HL-60/S4 (cell line): ENCODE data around the gene RBM38.

Experiments used
- in situ Hi-C: fragments of 300-500 bp; cut with MboI; formaldehyde crosslinking; loops from 2 replicates; pipeline ENCODE4 v1.14.3; 2022; ENCODE audit warnings: low sequenced_read_pairs

The RBM38 gene

DNA sequence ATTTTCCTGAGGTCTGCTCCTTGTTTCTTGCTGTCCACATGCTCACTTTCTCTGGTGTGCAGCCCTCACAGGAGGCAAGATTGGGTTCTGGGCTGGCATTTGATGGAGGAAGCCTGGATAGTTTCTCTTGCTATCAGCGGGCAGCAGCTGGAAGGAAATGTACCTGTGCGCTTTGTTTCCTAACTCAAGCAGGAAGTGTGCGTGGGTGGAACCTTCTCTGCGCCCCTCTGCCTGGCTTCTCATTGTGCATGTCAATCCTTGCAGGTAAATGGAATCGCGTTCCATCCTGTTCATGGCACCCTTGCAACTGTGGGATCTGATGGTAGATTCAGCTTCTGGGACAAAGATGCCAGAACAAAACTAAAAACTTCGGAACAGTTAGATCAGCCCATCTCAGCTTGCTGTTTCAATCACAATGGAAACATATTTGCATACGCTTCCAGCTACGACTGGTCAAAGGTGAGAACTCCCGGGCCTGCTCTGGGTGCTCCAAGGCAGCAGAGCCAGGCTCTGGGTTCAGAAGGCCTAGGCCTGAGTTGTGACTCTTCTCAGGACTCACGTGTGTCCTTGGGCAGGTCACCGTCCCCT lies 16.8 kb upstream of the RBM38 start:
- in situ Hi-C loops, result no loop called here

DNA sequence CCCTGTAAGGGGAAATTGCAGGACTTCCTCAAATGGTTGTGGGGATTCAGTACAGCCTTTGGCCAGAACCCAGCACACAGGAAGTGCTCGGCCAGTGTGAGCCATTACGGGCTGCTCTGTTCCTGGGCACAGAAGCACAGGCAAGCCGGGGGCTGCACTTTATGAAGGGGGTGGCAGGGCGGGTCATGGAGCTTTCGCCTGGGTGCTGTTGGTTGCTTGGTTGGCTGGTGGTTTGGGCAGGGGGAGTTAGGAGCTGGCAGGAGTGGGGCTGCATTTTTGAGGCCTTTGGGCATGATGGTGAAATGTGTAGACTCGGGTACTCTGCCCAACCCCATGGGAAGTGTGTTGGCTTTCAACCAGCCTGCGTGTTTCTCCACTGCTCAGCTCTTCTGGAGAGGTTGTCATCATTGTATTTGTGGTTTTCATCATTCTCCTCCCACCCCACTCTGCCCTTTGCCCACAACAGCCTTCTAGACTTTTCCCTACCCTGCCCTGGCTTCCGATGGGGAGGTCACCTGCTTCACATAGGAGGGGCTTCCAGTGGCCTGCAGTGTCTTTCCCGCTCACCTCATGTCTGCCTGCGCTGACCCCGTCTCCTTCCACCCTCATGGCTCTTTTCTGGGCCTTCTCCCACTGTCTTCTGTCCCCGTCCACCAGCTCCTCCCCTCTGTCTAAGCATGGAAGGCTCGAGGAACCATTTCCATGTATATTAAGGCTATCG lies 16.1 kb upstream of the RBM38 start:
- in situ Hi-C loops, result loop anchor here (25.0 kb wide), 2 partner anchors 237 to 837 kb away; partner anchors contain the start of gene ZBP1

DNA sequence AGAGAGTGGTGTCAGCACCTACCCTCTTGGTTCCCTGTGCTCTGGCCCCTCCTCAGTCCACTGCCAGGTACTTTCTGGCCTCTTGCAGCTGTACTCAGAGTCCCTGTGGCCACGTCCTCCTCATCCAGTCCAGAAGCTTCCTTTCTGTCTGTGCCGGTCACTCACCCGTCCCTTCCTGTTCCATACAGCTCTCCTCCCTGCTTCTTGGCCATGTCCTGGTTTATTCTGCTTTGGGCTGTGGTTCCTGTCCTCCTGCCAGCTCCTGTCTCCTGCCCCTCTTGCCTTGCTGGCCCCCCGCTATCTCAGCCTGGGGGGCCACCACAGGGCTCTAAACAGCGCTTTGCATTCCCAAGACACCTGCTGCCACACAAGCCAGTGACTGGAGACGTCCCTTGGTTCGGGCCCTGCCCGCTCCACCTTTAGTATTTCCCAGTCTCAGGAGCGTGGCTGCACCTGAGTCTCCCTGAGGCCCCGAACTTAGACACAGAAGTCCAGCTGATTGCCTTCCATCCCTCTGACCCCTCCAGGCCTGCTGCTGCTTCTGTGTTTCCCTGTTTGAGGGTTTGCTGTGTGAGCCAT lies 15.5 kb upstream of the RBM38 start:
- in situ Hi-C loops, result loop anchor here (25.0 kb wide), 2 partner anchors 237 to 837 kb away; partner anchors contain the start of gene ZBP1

DNA sequence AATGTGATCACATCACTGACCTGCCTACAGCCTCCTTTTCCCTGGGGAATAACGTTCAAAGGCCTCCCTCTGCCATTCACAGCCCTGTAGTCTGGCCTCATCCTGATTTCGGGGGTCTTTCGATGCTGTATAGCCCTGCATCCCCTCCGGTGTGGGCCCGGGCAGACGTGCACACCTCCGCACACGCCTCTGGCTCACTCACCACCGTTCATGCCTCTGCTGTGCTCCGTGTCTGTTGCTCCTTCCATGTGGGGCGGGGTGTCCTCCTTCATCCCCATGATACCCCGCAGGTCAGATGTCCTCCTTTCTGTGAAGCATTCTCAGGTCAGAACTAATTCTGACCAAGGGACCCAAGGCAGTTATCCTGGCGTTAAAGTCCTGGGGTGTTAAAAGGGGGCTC lies 13.8 kb upstream of the RBM38 start:
- in situ Hi-C loops, result loop anchor here (25.0 kb wide), 2 partner anchors 235 to 835 kb away; partner anchors contain the start of gene ZBP1

DNA sequence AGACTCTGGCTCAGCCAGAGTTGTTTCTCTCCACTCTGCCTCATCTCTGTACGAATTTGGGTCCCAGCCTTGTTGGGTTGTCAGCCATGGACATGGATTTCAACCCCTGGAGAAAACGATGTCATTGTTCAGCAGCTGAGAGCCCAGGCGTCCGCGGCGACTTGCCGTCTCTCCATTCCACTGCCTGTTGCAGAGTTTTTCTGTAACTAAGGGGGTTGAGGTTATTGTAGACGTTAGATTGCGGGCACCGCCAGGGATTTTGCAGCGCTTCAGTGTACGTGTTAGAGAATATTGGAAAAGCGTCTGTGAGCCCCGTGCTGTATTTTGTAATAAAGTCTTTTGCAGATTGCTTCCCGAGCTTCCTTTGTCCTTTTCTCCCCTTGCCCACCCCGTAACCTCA lies 13.1 kb upstream of the RBM38 start:
- in situ Hi-C loops, result loop anchor here (25.0 kb wide), 2 partner anchors 234 to 834 kb away; partner anchors contain the start of gene ZBP1

DNA sequence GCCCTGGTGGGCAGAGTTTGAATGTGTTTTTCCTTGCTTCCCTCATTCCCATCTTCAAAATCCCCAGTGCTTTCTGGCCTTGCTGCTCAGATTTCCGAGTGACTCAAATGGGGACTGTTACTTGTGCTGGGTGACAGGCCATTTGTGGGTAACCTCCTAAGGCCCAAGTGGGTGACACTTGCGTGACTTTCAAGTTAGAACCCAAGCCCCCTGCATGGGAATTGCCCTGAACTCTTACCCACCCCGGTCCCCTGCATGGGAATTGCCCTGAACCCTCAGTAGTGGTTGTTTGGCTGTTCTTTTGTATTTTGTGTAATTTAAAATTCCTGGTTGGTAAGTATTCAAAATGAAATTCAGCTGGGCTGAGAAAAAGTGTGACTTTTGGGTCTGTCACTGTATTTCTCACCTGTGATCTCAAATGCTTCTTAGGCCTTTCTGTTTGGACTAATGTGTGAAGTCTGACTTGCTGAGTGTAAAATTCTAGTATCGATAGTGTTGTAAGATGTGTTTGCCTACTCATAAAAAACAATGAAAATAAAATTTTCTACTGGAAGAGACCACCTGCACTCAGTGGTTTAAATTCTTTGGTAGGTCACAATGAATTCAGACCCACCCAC lies 12.4 kb upstream of the RBM38 start:
- in situ Hi-C loops, result loop anchor here (25.0 kb wide), 2 partner anchors 234 to 834 kb away; partner anchors contain the start of gene ZBP1

DNA sequence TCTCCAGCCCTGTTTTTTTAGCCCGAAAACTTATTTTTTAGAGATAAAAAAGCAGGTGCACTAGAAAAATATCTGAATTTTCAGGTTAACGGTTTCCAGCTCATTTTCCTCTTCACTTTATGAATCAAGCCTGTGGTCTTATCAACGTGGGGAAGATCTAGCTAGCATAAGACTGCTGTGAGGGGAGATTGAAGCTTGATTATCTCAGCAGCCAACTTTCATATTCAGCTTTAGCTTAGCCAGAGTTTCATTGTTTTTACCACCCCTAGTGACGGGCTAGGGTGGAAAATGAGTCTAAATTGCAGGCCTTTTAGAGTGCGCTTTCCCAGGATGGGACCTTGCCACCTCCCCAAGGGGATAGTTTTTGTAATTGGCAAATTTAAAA lies 11.9 kb upstream of the RBM38 start:
- in situ Hi-C loops, result loop anchor here (25.0 kb wide), 2 partner anchors 233 to 833 kb away; partner anchors contain the start of gene ZBP1

DNA sequence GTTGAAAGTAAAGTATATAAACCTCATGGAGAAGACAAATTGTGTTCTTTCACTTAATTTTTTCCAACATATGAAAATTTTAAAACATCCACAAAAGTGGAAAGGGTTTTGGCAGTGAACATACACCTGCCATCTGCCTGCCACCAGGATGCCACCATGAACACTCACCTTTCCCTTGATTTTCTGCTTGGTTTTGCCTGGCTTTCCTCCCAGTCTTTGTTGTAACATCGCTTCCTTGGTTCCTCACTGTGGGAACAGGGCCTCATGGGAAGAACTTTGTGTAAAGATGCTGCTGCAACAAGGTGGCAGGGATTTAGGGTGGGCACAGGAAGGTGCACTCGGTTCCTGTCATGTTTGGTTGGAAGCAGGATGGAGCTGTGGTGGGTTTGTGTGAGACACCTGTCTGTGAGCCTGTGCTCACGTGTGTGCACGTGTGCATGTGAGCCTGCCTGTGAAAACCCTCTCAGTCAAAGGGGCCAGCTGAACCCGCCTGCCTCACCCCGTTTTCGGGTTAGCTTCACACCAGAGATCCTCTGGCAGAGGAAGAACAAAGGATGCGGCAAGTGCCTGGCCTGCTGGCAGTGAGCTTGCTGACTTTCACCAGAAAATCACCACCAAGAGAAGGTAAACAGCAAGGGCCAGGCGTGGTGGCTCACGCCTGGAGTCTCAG lies 11.0 kb upstream of the RBM38 start:
- in situ Hi-C loops, result loop anchor here (25.0 kb wide), 2 partner anchors 232 to 832 kb away; partner anchors contain the start of gene ZBP1

DNA sequence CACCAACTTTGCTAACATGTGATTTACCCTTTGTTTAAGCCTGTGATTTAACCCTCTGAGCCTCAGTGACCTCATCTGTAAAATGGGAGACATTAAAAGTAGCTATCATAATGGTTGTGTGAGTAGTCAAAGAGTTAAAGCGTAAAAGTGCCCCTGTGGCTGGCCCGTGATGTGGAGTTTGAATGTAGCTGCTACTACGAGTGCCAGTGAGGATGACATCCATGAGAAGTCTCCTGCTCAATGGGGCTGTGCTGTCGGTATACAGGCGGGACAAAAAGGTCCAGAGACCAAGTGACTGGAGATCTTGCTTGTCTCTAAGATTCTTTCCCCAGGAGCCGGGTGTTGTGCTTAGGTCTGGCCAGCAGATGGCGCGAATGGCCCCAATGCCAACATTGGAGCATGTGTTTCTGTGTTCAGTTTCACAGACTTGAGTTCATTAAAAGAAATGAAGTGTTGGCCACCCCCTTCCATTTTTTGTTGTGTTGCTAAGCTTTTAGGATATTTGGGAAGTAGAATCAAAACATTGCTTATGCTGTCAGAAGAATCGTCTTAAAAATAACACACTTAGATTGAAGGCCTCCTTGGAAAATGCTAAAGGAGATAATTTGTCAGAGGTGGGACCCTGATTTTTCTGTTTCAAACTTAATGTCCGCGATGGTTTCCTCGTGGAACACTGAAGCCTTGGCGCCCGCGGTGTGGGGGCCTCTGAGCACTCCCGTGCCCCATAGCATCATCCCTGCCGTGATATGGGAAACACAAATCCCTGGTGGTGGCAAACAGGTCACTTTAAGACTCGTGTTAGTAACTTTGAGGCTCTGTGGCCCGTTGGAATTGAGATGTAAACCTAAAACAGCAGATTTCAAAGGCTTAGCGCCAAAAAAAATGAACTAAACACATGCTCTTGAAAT lies 9.3 kb upstream of the RBM38 start:
- in situ Hi-C loops, result loop anchor here (25.0 kb wide), 2 partner anchors 230 to 830 kb away; partner anchors contain the start of gene ZBP1

DNA sequence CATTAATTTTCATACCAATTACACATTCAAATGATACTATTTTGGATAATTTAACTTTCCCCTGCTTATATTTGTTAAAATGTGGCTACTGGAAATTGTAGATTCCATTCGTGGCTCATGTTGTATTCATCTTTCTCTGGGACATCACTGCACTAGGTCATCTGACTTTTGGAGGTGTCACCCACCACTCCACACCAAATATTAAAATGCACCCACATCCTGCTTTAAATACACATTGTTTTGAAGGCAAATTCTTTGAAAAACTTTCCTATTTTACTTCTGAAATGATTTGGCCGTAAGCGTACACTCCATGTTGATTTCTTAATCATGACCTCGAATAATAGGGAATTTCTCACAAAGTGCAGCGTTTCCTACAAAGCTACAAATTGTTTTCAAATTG lies 8.7 kb upstream of the RBM38 start:
- in situ Hi-C loops, result loop anchor here (25.0 kb wide), 2 partner anchors 230 to 830 kb away; partner anchors contain the start of gene ZBP1

DNA sequence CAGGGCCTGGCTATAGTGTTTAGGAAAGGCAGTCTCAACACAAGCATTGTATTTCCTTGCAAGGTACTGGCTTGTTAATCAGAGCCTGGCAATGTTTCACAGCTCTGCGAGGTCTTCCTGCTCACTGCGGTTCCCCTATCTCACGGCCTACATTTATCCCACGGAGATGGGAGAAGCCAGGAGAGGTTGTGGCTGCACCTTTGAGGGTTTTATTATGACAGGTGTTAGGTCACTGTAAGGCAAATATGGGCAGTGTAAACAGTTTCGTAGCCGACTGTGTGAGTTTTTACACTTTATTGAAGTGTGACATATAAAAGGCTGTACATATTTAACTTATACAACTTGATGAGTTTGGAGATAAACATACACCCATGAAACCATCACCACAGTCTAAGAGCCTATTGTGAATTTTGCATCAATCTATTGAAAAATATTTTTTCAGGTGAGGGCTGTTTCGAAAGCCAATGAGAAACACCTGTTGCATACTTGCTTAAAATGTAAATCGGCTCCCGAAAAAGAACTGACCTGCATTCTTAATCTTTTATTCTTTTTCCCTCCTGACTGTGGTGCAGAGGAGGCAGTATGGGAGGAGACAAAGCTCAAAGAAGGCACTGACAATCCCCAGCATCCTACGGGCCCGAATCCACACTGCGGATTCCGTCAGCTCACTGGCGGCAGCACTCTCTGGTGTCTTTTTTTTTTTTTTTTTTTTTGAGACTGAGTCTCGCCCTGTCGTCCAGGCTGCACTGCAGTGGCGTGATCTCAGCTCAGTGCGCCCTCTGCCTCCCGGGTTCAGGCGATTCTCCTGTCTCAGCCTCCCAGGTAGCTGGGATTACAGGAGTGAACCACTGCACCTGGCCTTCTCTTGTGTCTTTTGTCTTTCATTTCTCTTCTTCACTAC lies 7.5 kb upstream of the RBM38 start:
- in situ Hi-C loops, result loop anchor here (25.0 kb wide), 2 partner anchors 229 to 829 kb away; partner anchors contain the start of gene ZBP1

DNA sequence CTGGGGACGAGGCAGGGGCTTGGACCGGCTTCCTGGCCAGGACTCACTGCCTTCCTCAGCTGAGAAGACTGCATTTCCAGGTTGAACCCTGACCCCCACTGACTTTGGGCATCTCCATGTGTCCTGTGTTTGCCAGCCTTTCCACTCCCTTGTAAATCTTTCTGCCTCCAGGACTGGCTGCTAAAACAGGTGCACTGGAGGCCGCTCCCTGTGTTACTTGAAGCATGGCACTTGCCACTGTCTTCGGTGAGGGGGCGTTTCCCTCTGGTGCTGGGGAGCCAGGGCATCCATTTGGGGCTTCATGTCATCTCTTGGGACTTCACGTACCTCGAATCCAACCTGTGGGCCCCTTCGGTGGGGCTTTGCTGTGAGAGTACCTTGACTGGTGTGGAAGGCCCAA lies 6.7 kb upstream of the RBM38 start:
- in situ Hi-C loops, result loop anchor here (25.0 kb wide), 2 partner anchors 228 to 828 kb away; partner anchors contain the start of gene ZBP1

DNA sequence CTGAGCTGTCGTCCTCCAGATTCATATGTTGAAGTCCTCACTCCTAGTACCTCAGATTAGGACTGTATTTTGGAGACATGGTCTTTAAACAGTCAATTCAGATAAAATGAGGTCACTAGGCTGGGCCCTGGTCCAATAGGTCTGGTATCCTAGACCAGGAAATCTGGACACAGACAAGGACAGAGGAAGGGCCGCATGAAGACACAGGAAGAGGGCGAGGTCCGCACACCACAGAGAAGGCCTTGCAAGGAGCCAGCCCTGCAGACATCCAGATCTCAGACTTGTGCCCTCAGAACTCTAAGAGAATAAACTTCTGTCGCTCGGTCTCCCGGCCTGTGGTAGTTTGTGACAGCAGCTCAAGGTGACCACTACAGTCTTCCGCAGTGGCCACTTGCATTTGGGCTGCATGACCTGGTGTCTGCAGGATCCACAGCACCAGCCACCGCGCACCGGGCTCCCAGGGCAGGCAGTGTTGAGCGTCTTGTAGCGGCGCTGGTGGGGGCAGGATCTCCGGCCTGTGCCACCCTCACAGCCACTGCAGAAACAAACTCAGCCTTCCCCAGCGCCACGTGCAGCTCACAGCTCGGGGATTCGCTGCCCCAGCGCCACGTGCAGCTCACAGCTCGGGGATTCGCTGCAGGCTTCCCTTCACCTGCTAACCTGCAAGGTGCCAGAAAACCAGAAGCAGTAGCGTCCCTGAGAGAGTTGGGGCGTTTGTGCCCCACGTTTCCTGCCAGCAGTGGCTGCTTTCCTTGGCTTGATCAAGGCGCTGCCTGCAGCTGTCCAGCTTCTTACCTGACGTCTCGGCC lies 6.0 kb upstream of the RBM38 start:
- in situ Hi-C loops, result loop anchor here (5.0 to 25.0 kb wide), 3 partner anchors 92 to 827 kb away; partner anchors contain the start of gene ZBP1

DNA sequence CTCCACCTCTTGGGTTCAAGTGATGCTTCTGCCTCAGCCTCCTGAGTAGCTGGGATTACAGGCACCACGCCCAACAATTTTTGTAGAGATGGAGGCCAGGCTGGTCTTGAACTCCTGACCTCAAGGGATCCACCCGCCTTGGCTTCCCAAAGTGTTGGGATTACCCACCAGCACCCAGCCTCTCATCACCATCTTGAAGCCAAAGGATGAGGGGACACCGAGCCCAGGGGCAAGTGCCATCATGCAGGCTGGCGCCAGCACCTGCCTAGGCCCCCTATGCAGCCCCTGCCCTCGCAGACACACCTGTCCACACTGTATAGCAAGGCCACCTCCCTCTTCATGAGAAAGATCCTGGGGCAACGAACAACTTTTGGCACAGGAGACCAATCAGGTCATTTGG lies 5.3 kb upstream of the RBM38 start:
- in situ Hi-C loops, result loop anchor here (5.0 to 25.0 kb wide), 3 partner anchors 91 to 826 kb away; partner anchors contain the start of gene ZBP1

DNA sequence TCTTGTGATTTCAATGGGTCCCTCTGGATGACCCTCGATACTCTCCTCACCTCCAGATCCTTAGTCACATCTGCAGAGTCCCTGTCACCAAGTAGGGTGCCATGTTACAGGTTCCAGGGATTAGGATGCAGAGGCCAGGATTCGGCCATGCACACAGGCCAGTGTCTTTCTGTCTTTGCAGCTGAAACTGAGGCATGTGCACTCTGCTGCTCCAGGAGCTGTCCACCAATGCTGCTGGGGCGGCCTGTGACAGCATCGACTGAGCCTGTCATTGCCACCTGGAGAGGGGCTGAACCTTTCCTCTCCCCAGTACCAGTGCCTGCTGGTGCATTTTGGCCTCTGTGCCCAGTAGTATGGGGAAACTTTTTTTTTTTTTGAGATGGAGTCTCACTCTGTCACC lies 4.4 kb upstream of the RBM38 start:
- in situ Hi-C loops, result loop anchor here (5.0 to 25.0 kb wide), 3 partner anchors 91 to 826 kb away; partner anchors contain the start of gene ZBP1

DNA sequence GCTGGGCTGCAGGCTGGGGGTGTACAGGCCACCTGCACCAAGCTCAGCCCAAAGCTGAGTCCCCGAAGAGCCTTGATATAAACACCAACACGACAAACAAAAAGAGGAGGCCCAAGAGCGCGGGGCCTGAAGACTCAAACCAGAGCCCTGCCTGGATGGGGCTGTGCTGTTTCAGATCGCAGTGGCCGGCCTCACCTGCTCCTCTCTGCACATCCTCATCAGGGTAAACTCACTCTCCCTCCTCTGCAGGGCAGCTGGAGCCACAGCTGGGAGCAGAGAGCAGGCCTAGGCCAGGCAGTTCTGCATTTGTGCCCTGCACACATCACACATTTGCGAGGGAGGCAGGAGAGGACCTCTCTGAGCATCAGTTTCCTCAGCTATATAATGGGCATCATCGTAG lies 3.7 kb upstream of the RBM38 start:
- in situ Hi-C loops, result loop anchor here (5.0 to 25.0 kb wide), 3 partner anchors 90 to 825 kb away; partner anchors contain the start of gene ZBP1

DNA sequence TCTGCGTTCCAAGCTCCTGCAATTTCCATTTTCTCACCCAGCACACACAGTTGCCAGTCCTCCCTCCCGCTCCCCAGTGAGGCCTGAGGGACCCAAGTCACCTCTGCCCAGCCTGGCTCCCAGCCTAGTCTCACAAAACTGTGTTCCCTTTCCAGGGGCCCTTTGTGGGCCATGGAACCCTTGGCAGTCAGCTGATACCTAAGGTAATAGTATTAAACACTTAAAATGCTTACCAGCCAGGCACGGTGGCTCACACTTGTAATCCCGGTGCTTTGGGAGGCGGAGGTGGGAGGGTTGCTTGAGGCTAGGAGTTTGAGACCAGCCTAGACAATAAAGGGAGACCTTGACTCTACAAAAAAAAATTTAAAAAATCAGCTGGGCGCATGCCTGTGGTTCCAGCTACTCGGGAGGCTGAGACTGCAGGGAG lies 3.2 kb upstream of the RBM38 start:
- in situ Hi-C loops, result loop anchor here (5.0 to 25.0 kb wide), 3 partner anchors 89 to 824 kb away; partner anchors contain the start of gene ZBP1
